ENCODE measurements around the gene LTBP4.
A peak's percentile ranks its signal among the peaks of the same experiment; 100 is the strongest.

Gene LTBP4

DNA sequence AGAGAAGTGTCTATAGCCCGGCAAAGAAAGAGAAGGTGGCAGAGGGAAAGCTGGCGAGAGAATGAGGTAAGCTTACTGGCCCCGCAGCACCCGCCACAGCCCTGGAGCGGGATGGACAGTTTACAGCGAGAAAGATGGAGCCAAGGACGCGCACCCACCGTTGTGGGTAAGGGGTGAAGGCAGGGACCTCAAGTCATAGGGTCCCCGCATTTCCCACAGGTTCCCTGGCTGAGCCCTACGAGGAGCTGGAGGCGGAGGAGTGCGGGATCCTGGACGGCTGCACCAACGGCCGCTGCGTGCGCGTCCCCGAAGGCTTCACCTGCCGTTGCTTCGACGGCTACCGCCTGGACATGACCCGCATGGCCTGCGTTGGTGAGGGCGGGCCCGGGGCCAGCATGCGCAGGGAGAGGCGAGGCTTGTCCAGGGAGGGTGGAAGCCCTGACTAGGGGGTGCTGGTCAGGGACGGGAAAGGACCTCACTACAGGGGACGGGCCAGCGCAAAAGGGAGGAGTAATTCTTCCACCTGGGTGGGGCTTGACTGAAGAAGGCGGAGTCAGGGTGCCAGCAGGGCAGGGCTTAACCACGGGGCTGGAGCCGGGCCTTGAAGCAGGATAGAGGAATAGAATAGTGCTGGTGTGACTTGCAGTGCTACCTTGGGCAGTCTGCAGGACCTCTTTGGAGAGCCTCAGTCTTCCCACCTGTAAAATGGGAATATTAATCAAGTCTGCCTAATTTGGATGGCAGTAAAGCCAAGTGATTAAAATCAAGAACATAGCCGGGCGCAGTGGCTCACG lies 26.5 kb downstream of the LTBP4 start (continued):
- TF ChIP-seq ZNF837 (tag by site-specific recombination; IDR thresholded peaks at IDR 0.05) (no peak), KLF1 (tag by site-specific recombination; IDR thresholded peaks at IDR 0.05) (peak; percentile 77), ZNF629 (tag by site-specific recombination; IDR thresholded peaks at IDR 0.05) (no peak), ZNF530 (tag by site-specific recombination; IDR thresholded peaks at IDR 0.05; ENCODE audit: low read depth) (no peak), ZNF302 (tag by site-specific recombination; IDR thresholded peaks at IDR 0.05; ENCODE audit: low read depth) (no peak), ZNF560 (tag by site-specific recombination; IDR thresholded peaks at IDR 0.05; ENCODE audit: borderline replicate concordance) (no peak)

DNA sequence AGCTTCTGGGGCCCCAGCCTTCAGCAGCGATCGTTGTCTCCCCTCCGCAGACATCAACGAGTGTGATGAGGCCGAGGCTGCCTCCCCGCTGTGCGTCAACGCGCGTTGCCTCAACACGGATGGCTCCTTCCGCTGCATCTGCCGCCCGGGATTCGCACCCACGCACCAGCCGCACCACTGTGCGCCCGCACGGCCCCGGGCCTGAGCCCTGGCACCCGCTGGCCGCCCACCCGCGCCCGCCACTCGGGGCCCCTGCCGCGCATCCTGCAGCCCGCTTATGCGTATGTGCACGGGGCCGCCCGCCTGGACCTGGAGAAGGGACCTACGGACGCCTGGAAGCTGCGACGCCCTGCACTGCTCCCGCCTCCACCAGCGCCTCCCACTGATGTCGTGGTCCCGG lies 28.2 kb downstream of the LTBP4 start:
- ChIA-PET CTCF (interaction anchor here (0.6 to 11.7 kb wide), 2 partner anchors 27 to 80 kb away, joined by 3 to 470 read pairs; partner anchors contain the start of gene LTBP4), POLR2A (no interaction called here)
- 0 out of 2 replicates have a peak overlapping the region, but pooled peaks have one; percentile 22 for H3K27ac ChIP-seq (ENCODE audit: extremely low read depth, low read depth, low read length)
- H3K36me3 ChIP-seq (ENCODE audit: control insufficient read depth in 2 of 2, insufficient read depth in 1 of 2, low read length in 2 of 2), result peaks cover 0 to 6% of the 10 kb centered on the region in 2 experiments; a peak in 2 of 3 replicates
- no peaks in the 10 kb centered on the region for H3K9me3 ChIP-seq (ENCODE audit: control insufficient read depth, insufficient read depth, low read depth, low read length)
- TF ChIP-seq BCL11B (tag by site-specific recombination; IDR thresholded peaks at IDR 0.05; ENCODE audit: low read depth), result no peak
- no peak for TF ChIP-seq YY1 (tag by site-specific recombination; IDR thresholded peaks at IDR 0.05)
- TF ChIP-seq, protein P1, sequence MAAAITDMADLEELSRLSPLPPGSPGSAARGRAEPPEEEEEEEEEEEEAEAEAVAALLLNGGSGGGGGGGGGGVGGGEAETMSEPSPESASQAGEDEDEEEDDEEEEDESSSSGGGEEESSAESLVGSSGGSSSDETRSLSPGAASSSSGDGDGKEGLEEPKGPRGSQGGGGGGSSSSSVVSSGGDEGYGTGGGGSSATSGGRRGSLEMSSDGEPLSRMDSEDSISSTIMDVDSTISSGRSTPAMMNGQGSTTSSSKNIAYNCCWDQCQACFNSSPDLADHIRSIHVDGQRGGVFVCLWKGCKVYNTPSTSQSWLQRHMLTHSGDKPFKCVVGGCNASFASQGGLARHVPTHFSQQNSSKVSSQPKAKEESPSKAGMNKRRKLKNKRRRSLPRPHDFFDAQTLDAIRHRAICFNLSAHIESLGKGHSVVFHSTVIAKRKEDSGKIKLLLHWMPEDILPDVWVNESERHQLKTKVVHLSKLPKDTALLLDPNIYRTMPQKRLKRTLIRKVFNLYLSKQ (tag by site-specific recombination; IDR thresholded peaks at IDR 0.05; ENCODE audit: borderline replicate concordance), result no peak
- TF ChIP-seq ZNF140 (tag by site-specific recombination; IDR thresholded peaks at IDR 0.05), result no peak
- 0 out of 2 replicates have a peak, but pooled peaks cover under 1% of the 10 kb centered on the region for H3K4me1 ChIP-seq (ENCODE audit: control insufficient read depth, insufficient read depth, low read length)
- no peak overlapping the region for H3K4me3 ChIP-seq (ENCODE audit: low read depth, low read length)

DNA sequence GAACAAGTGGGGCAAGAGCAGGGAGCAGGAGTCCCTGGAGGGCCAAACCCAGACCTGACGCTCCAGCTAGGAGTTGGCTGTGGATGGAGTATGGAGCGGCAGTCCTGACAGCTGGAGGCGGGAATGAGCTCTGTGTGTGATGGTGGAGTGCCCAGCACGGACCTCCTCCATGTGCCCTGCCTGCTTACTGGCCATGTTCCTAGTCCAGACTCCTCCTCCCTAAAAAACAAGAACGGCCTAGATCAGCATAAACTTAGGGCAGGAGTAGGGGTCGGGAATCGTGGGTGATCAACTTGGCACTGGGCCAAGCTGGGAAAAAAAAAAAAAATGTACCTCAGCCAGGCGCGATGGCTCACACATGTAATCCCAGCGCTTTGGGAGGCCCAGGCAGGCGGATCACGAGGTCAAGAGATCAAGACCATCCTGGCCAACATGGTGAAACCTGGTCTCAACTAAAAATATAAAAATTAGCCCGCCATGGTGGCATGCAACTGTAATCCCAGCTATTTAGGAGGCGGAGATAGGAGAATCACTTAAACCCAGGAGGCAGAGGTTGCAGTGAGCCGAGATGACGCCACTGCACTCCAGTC lies 29.5 kb downstream of the LTBP4 start:
- ChIA-PET CTCF (interaction anchor here (0.6 to 11.7 kb wide), 10 partner anchors 11 to 458 kb away, joined by 3 to 470 read pairs (median 4); partner anchors contain the start of gene LTBP4), POLR2A (interaction anchor here (0.7 to 1.4 kb wide), 4 partner anchors 21 to 848 kb away, joined by 3 to 6 read pairs (median 4); no protein-coding TSS in a partner anchor)
- no peak overlapping the region for H3K4me3 ChIP-seq (ENCODE audit: low read depth, low read length)

More for the DNA sequence above, 29.5 kb downstream of the LTBP4 start:
- TF ChIP-seq ZNF561 (tag by site-specific recombination; IDR thresholded peaks at IDR 0.05; ENCODE audit: borderline replicate concordance) (0 out of 2 replicates have a peak, but pooled peaks have one; percentile 23), SALL2 (tag by site-specific recombination; IDR thresholded peaks at IDR 0.05; ENCODE audit: borderline replicate concordance) (no peak), EGR2 (tag by site-specific recombination; IDR thresholded peaks at IDR 0.05; ENCODE audit: low read depth) (peak; percentile 47), ZBTB17 (tag by site-specific recombination; IDR thresholded peaks at IDR 0.05) (peak; percentile 23; the same call in 1 of the 2 replicates), ZBTB48 (tag by site-specific recombination; IDR thresholded peaks at IDR 0.05) (peak; percentile 69), ZNF621 (tag by site-specific recombination; IDR thresholded peaks at IDR 0.05) (no peak), SP7 (tag by site-specific recombination; IDR thresholded peaks at IDR 0.05) (0 out of 2 replicates have a peak, but pooled peaks have one; percentile 23), ZBTB21 (tag by site-specific recombination; IDR thresholded peaks at IDR 0.05) (0 out of 2 replicates have a peak, but pooled peaks have one; percentile 9)
- TF ChIP-seq, protein P2, sequence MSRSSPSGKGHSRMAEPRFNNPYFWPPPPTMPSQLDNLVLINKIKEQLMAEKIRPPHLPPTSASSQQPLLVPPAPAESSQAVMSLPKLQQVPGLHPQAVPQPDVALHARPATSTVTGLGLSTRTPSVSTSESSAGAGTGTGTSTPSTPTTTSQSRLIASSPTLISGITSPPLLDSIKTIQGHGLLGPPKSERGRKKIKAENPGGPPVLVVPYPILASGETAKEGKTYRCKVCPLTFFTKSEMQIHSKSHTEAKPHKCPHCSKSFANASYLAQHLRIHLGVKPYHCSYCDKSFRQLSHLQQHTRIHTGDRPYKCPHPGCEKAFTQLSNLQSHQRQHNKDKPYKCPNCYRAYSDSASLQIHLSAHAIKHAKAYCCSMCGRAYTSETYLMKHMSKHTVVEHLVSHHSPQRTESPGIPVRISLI (tag by site-specific recombination; IDR thresholded peaks at IDR 0.05), result peak; percentile 46; the same call in 1 of the 2 replicates
- TF ChIP-seq, protein P3, sequence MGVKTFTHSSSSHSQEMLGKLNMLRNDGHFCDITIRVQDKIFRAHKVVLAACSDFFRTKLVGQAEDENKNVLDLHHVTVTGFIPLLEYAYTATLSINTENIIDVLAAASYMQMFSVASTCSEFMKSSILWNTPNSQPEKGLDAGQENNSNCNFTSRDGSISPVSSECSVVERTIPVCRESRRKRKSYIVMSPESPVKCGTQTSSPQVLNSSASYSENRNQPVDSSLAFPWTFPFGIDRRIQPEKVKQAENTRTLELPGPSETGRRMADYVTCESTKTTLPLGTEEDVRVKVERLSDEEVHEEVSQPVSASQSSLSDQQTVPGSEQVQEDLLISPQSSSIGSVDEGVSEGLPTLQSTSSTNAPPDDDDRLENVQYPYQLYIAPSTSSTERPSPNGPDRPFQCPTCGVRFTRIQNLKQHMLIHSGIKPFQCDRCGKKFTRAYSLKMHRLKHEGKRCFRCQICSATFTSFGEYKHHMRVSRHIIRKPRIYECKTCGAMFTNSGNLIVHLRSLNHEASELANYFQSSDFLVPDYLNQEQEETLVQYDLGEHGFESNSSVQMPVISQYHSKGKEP (tag by site-specific recombination; IDR thresholded peaks at IDR 0.05), result peak; percentile 53; the same call in 1 of the 2 replicates
- TF ChIP-seq, protein P4, sequence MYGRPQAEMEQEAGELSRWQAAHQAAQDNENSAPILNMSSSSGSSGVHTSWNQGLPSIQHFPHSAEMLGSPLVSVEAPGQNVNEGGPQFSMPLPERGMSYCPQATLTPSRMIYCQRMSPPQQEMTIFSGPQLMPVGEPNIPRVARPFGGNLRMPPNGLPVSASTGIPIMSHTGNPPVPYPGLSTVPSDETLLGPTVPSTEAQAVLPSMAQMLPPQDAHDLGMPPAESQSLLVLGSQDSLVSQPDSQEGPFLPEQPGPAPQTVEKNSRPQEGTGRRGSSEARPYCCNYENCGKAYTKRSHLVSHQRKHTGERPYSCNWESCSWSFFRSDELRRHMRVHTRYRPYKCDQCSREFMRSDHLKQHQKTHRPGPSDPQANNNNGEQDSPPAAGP (tag by site-specific recombination; IDR thresholded peaks at IDR 0.05), result 0 out of 2 replicates have a peak, but pooled peaks have one; percentile 59
- Histone ChIP-seq H3K4me1 (ENCODE audit: control insufficient read depth, insufficient read depth, low read length) (no peaks in the 10 kb centered on the region), H3K9me3 (ENCODE audit: control insufficient read depth, insufficient read depth, low read depth, low read length) (no peaks in the 10 kb centered on the region; the same call in 1 of the 2 replicates), H3K27ac (ENCODE audit: extremely low read depth, low read depth, low read length) (no peak overlapping the region), H3K36me3 (ENCODE audit: control insufficient read depth in 2 of 2, insufficient read depth in 1 of 2, low read length in 2 of 2) (peaks cover 0 to 2% of the 10 kb centered on the region in 2 experiments; a peak in 2 of 3 replicates)
